H1 (cell line): ENCODE data around the gene SLC7A14. TPM values are rescaled to one million over a fixed set of nuclear protein-coding genes. Genes with fewer than 3 reads are reported as not detected.

Experiments
- CTCF ChIA-PET: fragments of 300-600 bp; sonication (Branson Sonifier 250); formaldehyde crosslinking; loops from one replicate; lab custom pipeline; 2021; ENCODE audit not compliant: partially characterized antibody; lab: Charles Lee
- POLR2A ChIA-PET: fragments of 300-600 bp; sonication (Branson Sonifier 250); formaldehyde crosslinking; loops from one replicate; lab custom pipeline; 2021; ENCODE audit warnings: inconsistent platforms; ENCODE audit not compliant: partially characterized antibody; lab: Charles Lee
- DNase-seq, 2 experiments: peaks; one replicate each; pipeline versions ENCODE4 v3.0.0 to v3.0.0-alpha.2; 2010 to 2022; ENCODE audit warnings: low spot score in 2 of 2, low read depth in 1 of 2, mixed read lengths in 1 of 2
- FAIRE-seq: peaks from 2 replicates; lab custom pipeline; 2011; peaks lifted over from hg19 to GRCh38; lab: Jason Lieb, UNC
- H2AFZ ChIP-seq: 2 replicates; pipeline ENCODE4 v1.8.1; 2012; ENCODE audit warnings: low read length, inconsistent platforms
- H2AK5ac ChIP-seq: 2 replicates; pipeline ENCODE4 v1.6.1; 2013; ENCODE audit warnings: low read depth, low read length
- H2BK120ac ChIP-seq: replicated peaks from 2 replicates; pipeline ENCODE3; 2013; ENCODE audit warnings: low read depth, low read length, inconsistent platforms
- H2BK12ac ChIP-seq: 2 replicates; pipeline ENCODE4 v1.6.1; 2013; ENCODE audit warnings: low read depth, low read length
- H2BK15ac ChIP-seq: 2 replicates; pipeline ENCODE4 v1.6.1; 2013; ENCODE audit warnings: low read length
- H2BK20ac ChIP-seq: 2 replicates; pipeline ENCODE4 v1.6.1; 2013; ENCODE audit warnings: low read length
- H2BK5ac ChIP-seq: 2 replicates; pipeline ENCODE4 v1.6.1; 2013; ENCODE audit warnings: low read depth, low read length
- H3K14ac ChIP-seq: 2 replicates; pipeline ENCODE4 v1.6.1; 2013; ENCODE audit warnings: inconsistent platforms; ENCODE audit not compliant: insufficient read length
- H3K18ac ChIP-seq: 2 replicates; pipeline ENCODE4 v1.6.1; 2013; ENCODE audit warnings: low read length; ENCODE audit errors: extremely low read depth
- H3K23ac ChIP-seq: 2 replicates; pipeline ENCODE4 v1.6.1; 2013; ENCODE audit warnings: inconsistent platforms; ENCODE audit not compliant: insufficient read length
- H3K23me2 ChIP-seq: 2 replicates; pipeline ENCODE4 v1.6.1; 2013; ENCODE audit warnings: low read depth, low read length
- H3K27ac ChIP-seq: 2 replicates; pipeline ENCODE4 v1.6.1; 2011; ENCODE audit warnings: low read depth, low read length, inconsistent platforms
- H3K27me3 ChIP-seq, 4 experiments: replicated peaks in 1 of 4; 1 replicate in 1 of 4; 2 replicates in 3 of 4; pipeline versions ENCODE4 v1.6.1 to v1.8.1; 2011 to 2013; ENCODE audit warnings: low read length in 3 of 4, mild to moderate bottlenecking in 3 of 4, inconsistent platforms in 2 of 4, mixed read lengths in 2 of 4, moderate library complexity in 1 of 4; ENCODE audit not compliant: control insufficient read depth in 3 of 4, insufficient read depth in 3 of 4; ENCODE audit errors: extremely low read depth in 1 of 4
- H3K36me3 ChIP-seq, 4 experiments: 2 replicates each; pipeline versions ENCODE4 v1.6.1 to v1.8.1; 2011 to 2013; ENCODE audit warnings: mild to moderate bottlenecking in 4 of 4, low read length in 3 of 4, moderate library complexity in 2 of 4, control low read depth in 1 of 4, inconsistent platforms in 1 of 4; ENCODE audit not compliant: insufficient read depth in 4 of 4, control insufficient read depth in 2 of 4
- H3K4ac ChIP-seq: replicated peaks from 2 replicates; pipeline ENCODE3; 2013; ENCODE audit warnings: low read length, low read depth, mixed read lengths, inconsistent platforms; ENCODE audit not compliant: insufficient read length
- H3K4me1 ChIP-seq, 4 experiments: replicated peaks in 1 of 4; 1 replicate in 1 of 4; 2 replicates in 3 of 4; pipeline versions ENCODE4 v1.6.1 to v1.8.1; 2011 to 2013; ENCODE audit warnings: low read length in 3 of 4, inconsistent platforms in 2 of 4, mixed read lengths in 1 of 4; ENCODE audit not compliant: insufficient read depth in 4 of 4, control insufficient read depth in 3 of 4
- H3K4me2 ChIP-seq, 2 experiments: 2 replicates each; pipeline versions ENCODE4 v1.6.1 to v1.8.1; 2011 to 2013; ENCODE audit warnings: low read depth in 2 of 2, low read length in 2 of 2, control low read depth in 1 of 2, inconsistent platforms in 1 of 2, mild to moderate bottlenecking in 1 of 2; ENCODE audit not compliant: insufficient read depth in 1 of 2
- H3K4me3 ChIP-seq, 4 experiments: fragments of 200-600, 300-600 bp in 1 of 4; sonication (generic), shearing (Covaris generic), sonication (Bioruptor Twin) in 1 of 4; 2 replicates each; pipeline versions ENCODE4 v1.5.1 to v1.8.1; 2011 to 2016; ENCODE audit warnings: low read length in 4 of 4, low read depth in 3 of 4, control low read depth in 2 of 4, inconsistent platforms in 2 of 4, mild to moderate bottlenecking in 2 of 4, mixed read lengths in 1 of 4, moderate library complexity in 1 of 4; ENCODE audit not compliant: insufficient read depth in 2 of 4; ENCODE audit errors: extremely low read depth in 1 of 4
- H3K56ac ChIP-seq: replicated peaks from 2 replicates; pipeline ENCODE3; 2013; ENCODE audit warnings: low read depth, mild to moderate bottlenecking, mixed read lengths, low read length, inconsistent platforms; ENCODE audit not compliant: insufficient read length
- H3K79me1 ChIP-seq: 2 replicates; pipeline ENCODE4 v1.6.1; 2013; ENCODE audit warnings: low read depth, low read length, control low read depth
- H3K79me2 ChIP-seq, 2 experiments: 2 replicates each; pipeline versions ENCODE4 v1.6.1 to v1.8.1; 2012 to 2013; ENCODE audit warnings: low read length in 2 of 2, mild to moderate bottlenecking in 2 of 2, inconsistent platforms in 1 of 2; ENCODE audit not compliant: insufficient read depth in 2 of 2, control insufficient read depth in 1 of 2
- H3K9ac ChIP-seq, 4 experiments: replicated peaks in 1 of 4; 1 replicate in 1 of 4; 2 replicates in 3 of 4; pipeline versions ENCODE4 v1.6.1 to v1.8.1; 2011 to 2013; ENCODE audit warnings: low read depth in 3 of 4, low read length in 3 of 4, control low read depth in 2 of 4, mild to moderate bottlenecking in 2 of 4, moderate library complexity in 2 of 4, inconsistent platforms in 1 of 4; ENCODE audit errors: extremely low read depth in 1 of 4
- H3K9me3 ChIP-seq, 2 experiments: 2 replicates each; pipeline versions ENCODE4 v1.6.1 to v1.8.1; 2012 to 2013; ENCODE audit warnings: mild to moderate bottlenecking in 2 of 2, moderate library complexity in 2 of 2, control low read depth in 1 of 2, inconsistent platforms in 1 of 2, low read depth in 1 of 2, low read length in 1 of 2, mixed read lengths in 1 of 2; ENCODE audit not compliant: insufficient read depth in 2 of 2
- H4K20me1 ChIP-seq, 2 experiments: replicated peaks in 1 of 2; 2 replicates each; pipeline versions ENCODE3 to v1.8.1; 2011 to 2013; ENCODE audit warnings: inconsistent platforms in 2 of 2, low read length in 2 of 2, mild to moderate bottlenecking in 1 of 2; ENCODE audit not compliant: insufficient read depth in 2 of 2, control insufficient read depth in 1 of 2
- H4K5ac ChIP-seq: 2 replicates; pipeline ENCODE4 v1.6.1; 2013; ENCODE audit warnings: low read length, low read depth, mixed read lengths, inconsistent platforms; ENCODE audit not compliant: insufficient read length
- H4K8ac ChIP-seq: 2 replicates; pipeline ENCODE4 v1.8.0; 2013; ENCODE audit warnings: mild to moderate bottlenecking, moderate library complexity, low read length, inconsistent platforms; ENCODE audit not compliant: insufficient read depth; ENCODE audit errors: extremely low read depth
- H4K91ac ChIP-seq: replicated peaks from 2 replicates; pipeline ENCODE3; 2013; ENCODE audit warnings: low read length, mixed read lengths, inconsistent platforms; ENCODE audit not compliant: insufficient read length
- BACH1 ChIP-seq: IDR thresholded peaks from 2 replicates; pipeline ENCODE4 v1.6.1; 2012; ENCODE audit warnings: low read length, improper control_type of control experiment
- CHD2 ChIP-seq: IDR thresholded peaks from 2 replicates; pipeline ENCODE4 v1.6.1; 2012; ENCODE audit warnings: low read length, improper control_type of control experiment
- CTBP2 ChIP-seq: IDR thresholded peaks from 2 replicates; pipeline ENCODE4 v1.7.0; 2011; ENCODE audit warnings: borderline replicate concordance, mild to moderate bottlenecking, moderate library complexity, mixed read lengths, low read length; ENCODE audit not compliant: insufficient read depth, insufficient read length
- EP300 ChIP-seq, 2 experiments: IDR thresholded peaks; 1 replicate in 1 of 2; 2 replicates in 1 of 2; pipeline ENCODE4 v1.6.1; 2011 to 2012; ENCODE audit warnings: low read depth in 2 of 2, low read length in 2 of 2, mild to moderate bottlenecking in 2 of 2, borderline replicate concordance in 1 of 2, inconsistent platforms in 1 of 2, moderate library complexity in 1 of 2
- JUND ChIP-seq: IDR thresholded peaks from 2 replicates; pipeline ENCODE4 v1.6.1; 2011; ENCODE audit warnings: mild to moderate bottlenecking, improper control_type of control experiment, low read length
- RAD21 ChIP-seq, 2 experiments: IDR thresholded peaks in 1 of 2; conservative IDR thresholded peaks in 1 of 2; 2 replicates each; pipeline ENCODE4 v1.6.1; 2011; ENCODE audit warnings: low read depth in 2 of 2, low read length in 2 of 2, improper control_type of control experiment in 1 of 2, inconsistent platforms in 1 of 2, mild to moderate bottlenecking in 1 of 2, moderate library complexity in 1 of 2
- RXRA ChIP-seq: IDR thresholded peaks from 2 replicates; pipeline ENCODE4 v1.6.1; 2011; ENCODE audit warnings: low read depth, mild to moderate bottlenecking, low read length, moderate library complexity; ENCODE audit not compliant: insufficient read depth
- SP1 ChIP-seq: IDR thresholded peaks from 2 replicates; pipeline ENCODE4 v1.6.1; 2011; ENCODE audit warnings: low read depth, low read length
- SUZ12 ChIP-seq: fragments of 200-600 bp; sonication (generic); IDR thresholded peaks from 2 replicates; pipeline ENCODE4 v1.6.1; 2012; ENCODE audit warnings: mild to moderate bottlenecking, inconsistent platforms, low read length, moderate library complexity, mixed read lengths
- TAF7 ChIP-seq: optimal IDR thresholded peaks from 2 replicates; pipeline ENCODE3; 2011; ENCODE audit warnings: low read depth, mild to moderate bottlenecking, inconsistent platforms, low read length, moderate library complexity, borderline replicate concordance
- WGBS, 2 experiments: shearing (Covaris generic) in 1 of 2; methylation state at CpG; one replicate each; pipeline versions ENCODE4 v1.1.6 to v1.1.7; 2013 to 2015; ENCODE audit warnings: low lambda C conversion rate in 2 of 2, mixed read lengths in 2 of 2, inconsistent platforms in 1 of 2, low coverage in 1 of 2, missing lambda C conversion rate in 1 of 2; ENCODE audit not compliant: insufficient replicate concordance in 2 of 2, insufficient coverage in 1 of 2, insufficient read length in 1 of 2; ENCODE audit errors: extremely low coverage in 1 of 2, missing lambda C conversion rate in 1 of 2; 5-methylcytosine and 5-hydroxymethylcytosine counted together
- polyA plus RNA-seq, 7 experiments: library from polyadenylated mRNA; depleted of rRNA in 3 of 7; stranded (reverse) in 5 of 7; unstranded in 2 of 7; fragments of >200 nt in 5 of 7; fragments of 200-250 nt in 2 of 7; gene quantifications; 1 replicate in 5 of 7; 2 replicates in 1 of 7; 4 replicates in 1 of 7; pipeline versions ENCODE4 v1.2.1 to v1.2.3, GENCODE V29; 2011 to 2013; ENCODE audit warnings: missing spikeins in 2 of 7, mixed read lengths in 2 of 7
- total RNA-seq: library from RNA; stranded (reverse); fragmentation: NEBNext Ultra II Directional; extraction: Animal tissue kit (Norgen Biotek cat#: 25700); gene quantifications from 2 replicates; pipeline ENCODE4 v1.2.1, GENCODE V29; 2021

SLC7A14 gene
- total and polyA plus RNA-seq, 2 of the 8 experiments (the other 6 are each of a cell fraction or from before 2014, with no cell fraction given) = 0.21 to 0.95 TPM

GRCh38 chr3:170633573-170633972, 47.7 kb upstream of the SLC7A14 start:
- H2AFZ ChIP-seq = no peak overlapping the region
- H3K27ac ChIP-seq = no peak overlapping the region
- no peaks in the 10 kb centered on the region for H4K20me1 ChIP-seq
- H3K18ac ChIP-seq = no peak overlapping the region
- H2BK20ac ChIP-seq = no peak overlapping the region
- no peak overlapping the region for H2BK5ac ChIP-seq
- no peaks in the 10 kb centered on the region for H3K36me3 ChIP-seq
- 83% methylated on average over 4 of the region's 4 CpGs; no CpG with 5 or more reads in 1 of the 2 experiments for WGBS, 2 experiments
- no peak overlapping the region for H2BK15ac ChIP-seq
- ChIA-PET CTCF (interaction anchor here (0.9 to 1.2 kb wide), 2 partner anchors 140 to 176 kb away, joined by 3 read pairs; no protein-coding TSS in a partner anchor), POLR2A (no interaction called here)
- no peak overlapping the region for H3K23ac ChIP-seq
- H2BK120ac ChIP-seq = no peak overlapping the region
- H3K56ac ChIP-seq = no peak overlapping the region
- H3K4ac ChIP-seq = no peak overlapping the region
- no peak overlapping the region for H4K91ac ChIP-seq
- no peak overlapping the region for H2AK5ac ChIP-seq
- no peaks in the 10 kb centered on the region for H3K9me3 ChIP-seq
- DNase-seq (no peak), FAIRE-seq (no peak)
- H2BK12ac ChIP-seq = no peak overlapping the region
- no peaks in the 10 kb centered on the region for H3K23me2 ChIP-seq
- H3K27me3 ChIP-seq = no peaks in the 10 kb centered on the region
- no peak overlapping the region for H4K5ac ChIP-seq
- no peak overlapping the region for H3K9ac ChIP-seq
- H3K4me3 ChIP-seq = no peak overlapping the region
- no peak overlapping the region for H3K14ac ChIP-seq
- no peaks in the 10 kb centered on the region for H3K79me1 ChIP-seq
- no peak overlapping the region for H3K4me2 ChIP-seq
- TF ChIP-seq RXRA (no peak), SUZ12 (no peak), EP300 (IDR thresholded peaks at IDR 0.05; ENCODE audit: borderline replicate concordance in 1 of 2, low read depth in 2 of 2, low read length in 2 of 2) (no peak), CTBP2 (no peak), SP1 (no peak), CHD2 (no peak), BACH1 (no peak), TAF7 (no peak), RAD21 (IDR thresholded peaks at IDR 0.05 in 1 of 2, conservative IDR thresholded peaks at IDR 0.05 in 1 of 2; ENCODE audit: low read depth in 2 of 2, low read length in 2 of 2) (no peak), JUND (no peak)
- no peaks in the 10 kb centered on the region for H3K79me2 ChIP-seq
- H4K8ac ChIP-seq = no peak overlapping the region
- no peaks in the 10 kb centered on the region for H3K4me1 ChIP-seq
